Measurements from ENCODE around the gene ZNF530.

DNA sequence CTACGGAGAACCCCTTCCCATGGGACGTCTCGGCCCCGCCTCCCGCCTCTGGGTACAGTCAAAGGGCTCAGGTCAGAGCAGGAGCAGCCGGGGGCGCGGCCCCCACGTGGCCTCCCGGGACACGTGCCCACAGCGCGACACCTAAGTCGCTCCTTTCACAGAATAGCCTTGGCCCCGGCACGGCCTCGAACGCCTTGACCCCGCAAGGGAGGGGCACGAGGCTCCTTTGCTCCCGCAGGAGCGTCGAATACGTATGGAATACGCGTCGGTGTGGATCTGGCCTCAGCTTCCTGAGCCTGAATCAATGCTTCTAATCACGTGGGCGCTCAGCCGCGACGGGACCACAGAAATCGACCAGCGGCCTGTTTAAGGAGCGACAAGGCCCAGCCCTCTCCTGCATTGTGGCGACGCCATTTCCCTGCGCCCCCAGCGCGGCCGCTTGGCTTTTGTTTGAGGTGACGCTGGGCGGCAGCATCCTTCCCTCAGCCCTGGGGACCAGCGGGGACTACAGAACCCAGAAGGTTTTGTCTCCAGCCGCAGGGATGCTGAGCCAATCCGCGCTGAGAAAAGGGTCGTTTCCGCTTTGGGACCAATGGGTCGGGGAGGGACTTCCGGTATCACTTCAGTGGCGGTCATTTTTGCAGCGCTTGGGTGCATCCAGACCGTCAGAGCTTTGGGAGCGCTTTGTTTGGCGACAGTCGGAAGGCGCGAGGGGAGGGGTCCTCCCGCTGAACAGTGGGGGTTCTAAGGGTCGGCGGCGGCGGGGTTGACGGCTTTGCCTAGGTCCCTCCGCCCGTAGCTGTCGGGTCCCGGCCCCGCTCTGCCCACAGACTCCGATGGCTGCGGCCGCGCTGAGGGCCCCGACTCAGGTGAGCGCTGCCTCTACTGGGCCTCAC lies 15.9 kb upstream of the ZNF530 start, which contains the start of gene ZIK1:
- TF ChIP-seq, protein P1, sequence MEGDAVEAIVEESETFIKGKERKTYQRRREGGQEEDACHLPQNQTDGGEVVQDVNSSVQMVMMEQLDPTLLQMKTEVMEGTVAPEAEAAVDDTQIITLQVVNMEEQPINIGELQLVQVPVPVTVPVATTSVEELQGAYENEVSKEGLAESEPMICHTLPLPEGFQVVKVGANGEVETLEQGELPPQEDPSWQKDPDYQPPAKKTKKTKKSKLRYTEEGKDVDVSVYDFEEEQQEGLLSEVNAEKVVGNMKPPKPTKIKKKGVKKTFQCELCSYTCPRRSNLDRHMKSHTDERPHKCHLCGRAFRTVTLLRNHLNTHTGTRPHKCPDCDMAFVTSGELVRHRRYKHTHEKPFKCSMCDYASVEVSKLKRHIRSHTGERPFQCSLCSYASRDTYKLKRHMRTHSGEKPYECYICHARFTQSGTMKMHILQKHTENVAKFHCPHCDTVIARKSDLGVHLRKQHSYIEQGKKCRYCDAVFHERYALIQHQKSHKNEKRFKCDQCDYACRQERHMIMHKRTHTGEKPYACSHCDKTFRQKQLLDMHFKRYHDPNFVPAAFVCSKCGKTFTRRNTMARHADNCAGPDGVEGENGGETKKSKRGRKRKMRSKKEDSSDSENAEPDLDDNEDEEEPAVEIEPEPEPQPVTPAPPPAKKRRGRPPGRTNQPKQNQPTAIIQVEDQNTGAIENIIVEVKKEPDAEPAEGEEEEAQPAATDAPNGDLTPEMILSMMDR (IDR thresholded peaks at IDR 0.05), result no peak
- TF ChIP-seq ZFX (IDR thresholded peaks at IDR 0.05; ENCODE audit: borderline replicate concordance), result no peak
